HFF-Myc (cell line): ENCODE data around the gene FAM174C.

Experiments
- DNase-seq: peaks from one replicate; pipeline ENCODE4 v3.0.0-alpha.2; 2011; ENCODE audit warnings: low read depth; ENCODE audit errors: extremely low read depth
- H3K4me3 ChIP-seq: replicated peaks from 2 replicates; pipeline ENCODE4 v1.5.1; 2011; ENCODE audit warnings: low read depth, mild to moderate bottlenecking, control low read depth, low read length
- TF ChIP-seq, protein P1 (sequence below): IDR thresholded peaks from 2 replicates; pipeline ENCODE4 v1.5.1; 2012; ENCODE audit warnings: mild to moderate bottlenecking, low read depth, low read length, control low read depth; ENCODE audit errors: missing control alignments

Gene FAM174C

DNA sequence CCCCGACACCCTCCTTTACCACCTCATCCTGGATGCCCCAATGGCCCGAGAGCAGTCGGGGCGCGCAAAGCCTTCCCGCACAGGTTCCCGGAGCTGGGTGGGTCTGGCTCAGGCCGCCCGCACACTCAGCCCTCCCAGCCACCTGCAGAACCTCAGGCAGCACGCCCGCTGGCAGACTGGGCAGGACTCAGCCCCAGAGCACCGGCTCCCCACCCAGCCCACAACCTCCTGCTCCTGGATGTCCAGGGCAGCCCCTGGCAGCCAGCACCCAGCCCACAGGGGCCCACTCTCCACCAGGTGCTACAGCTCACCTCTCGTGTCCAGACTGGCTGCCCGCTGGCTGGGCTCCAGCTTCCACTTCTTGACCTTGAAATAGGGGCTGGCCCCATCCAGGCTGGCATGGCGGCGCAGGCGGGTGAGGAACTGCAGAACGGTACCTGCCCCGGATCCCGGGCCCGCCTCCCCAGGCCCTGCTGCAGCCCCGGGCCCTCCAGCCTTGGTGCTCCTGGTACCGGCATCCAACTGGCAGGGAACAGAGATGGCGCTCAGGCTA, 42.1 kb upstream of the FAM174C start:
- no peak overlapping the region for H3K4me3 ChIP-seq
- TF ChIP-seq, protein P1, sequence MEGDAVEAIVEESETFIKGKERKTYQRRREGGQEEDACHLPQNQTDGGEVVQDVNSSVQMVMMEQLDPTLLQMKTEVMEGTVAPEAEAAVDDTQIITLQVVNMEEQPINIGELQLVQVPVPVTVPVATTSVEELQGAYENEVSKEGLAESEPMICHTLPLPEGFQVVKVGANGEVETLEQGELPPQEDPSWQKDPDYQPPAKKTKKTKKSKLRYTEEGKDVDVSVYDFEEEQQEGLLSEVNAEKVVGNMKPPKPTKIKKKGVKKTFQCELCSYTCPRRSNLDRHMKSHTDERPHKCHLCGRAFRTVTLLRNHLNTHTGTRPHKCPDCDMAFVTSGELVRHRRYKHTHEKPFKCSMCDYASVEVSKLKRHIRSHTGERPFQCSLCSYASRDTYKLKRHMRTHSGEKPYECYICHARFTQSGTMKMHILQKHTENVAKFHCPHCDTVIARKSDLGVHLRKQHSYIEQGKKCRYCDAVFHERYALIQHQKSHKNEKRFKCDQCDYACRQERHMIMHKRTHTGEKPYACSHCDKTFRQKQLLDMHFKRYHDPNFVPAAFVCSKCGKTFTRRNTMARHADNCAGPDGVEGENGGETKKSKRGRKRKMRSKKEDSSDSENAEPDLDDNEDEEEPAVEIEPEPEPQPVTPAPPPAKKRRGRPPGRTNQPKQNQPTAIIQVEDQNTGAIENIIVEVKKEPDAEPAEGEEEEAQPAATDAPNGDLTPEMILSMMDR: no peak
- no peak for DNase-seq

DNA sequence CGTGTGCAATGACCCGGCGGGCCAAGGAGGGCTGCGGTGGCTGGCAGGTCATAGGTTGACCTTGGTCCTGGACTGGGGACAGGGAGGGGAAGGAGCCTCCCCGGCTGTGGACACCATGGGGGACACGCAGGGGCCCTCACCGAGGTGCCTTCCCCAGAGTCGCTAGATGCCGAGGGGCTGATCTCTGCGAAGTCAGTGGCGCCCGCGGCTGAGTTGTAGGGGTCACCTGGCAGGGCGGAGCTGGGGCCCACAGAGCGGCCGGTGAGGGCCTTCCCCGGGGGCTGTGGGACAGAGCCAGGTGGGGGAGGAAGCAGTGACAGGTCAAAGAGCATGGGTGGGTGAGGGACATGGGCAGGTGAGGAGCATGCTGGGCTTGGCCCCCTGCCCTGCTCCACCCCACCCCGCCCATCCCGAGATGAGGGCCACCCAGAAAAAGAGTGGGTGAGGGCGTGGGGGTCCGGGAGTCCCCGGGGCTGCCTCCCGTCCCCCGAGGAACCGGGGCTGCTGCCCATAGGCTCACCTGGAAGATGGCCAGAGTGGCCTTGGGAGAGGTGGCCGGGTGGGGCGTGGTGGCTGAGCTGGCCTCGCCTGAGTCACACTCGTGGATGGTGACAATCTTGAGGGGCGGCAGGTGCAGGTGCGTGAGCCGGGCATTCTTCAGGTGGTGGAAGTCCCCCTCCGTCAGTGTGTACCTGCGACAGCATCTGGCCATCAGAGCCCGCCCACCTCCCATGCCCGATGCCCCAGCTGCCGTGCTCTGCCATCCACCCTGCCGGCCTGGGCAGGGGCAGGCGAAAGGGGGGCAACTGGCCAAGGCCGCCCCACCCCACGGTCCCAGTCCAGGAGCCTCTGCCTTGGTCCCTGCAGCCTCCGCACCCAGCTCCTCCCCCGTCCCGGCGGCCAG, 41.0 kb upstream of the FAM174C start:
- no peak for DNase-seq
- H3K4me3 ChIP-seq: no peak overlapping the region
- TF ChIP-seq, protein P1: no peak

DNA sequence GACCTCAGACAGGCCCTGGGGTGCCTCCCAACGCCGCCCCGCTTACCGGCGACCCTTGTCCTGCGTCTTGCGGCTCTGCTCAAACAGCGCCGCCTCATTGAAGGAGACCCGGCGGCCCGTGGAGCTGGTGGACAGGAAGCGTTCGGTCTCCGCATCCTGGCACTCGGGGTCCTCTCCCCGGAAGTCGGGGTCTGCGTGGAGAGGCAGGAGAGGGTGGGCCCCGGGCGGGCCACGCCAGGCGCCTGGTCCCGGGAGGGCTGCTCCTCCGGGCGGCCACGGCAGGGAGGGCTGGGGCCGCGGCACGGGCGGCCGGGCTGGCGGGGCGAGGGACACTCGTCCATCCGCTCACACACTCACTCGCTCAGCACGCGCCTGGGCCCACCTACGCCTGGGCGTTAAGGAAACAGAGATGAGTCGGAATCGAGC, 40.4 kb upstream of the FAM174C start:
- no peak overlapping the region for H3K4me3 ChIP-seq
- TF ChIP-seq, protein P1: no peak
- no peak for DNase-seq

DNA sequence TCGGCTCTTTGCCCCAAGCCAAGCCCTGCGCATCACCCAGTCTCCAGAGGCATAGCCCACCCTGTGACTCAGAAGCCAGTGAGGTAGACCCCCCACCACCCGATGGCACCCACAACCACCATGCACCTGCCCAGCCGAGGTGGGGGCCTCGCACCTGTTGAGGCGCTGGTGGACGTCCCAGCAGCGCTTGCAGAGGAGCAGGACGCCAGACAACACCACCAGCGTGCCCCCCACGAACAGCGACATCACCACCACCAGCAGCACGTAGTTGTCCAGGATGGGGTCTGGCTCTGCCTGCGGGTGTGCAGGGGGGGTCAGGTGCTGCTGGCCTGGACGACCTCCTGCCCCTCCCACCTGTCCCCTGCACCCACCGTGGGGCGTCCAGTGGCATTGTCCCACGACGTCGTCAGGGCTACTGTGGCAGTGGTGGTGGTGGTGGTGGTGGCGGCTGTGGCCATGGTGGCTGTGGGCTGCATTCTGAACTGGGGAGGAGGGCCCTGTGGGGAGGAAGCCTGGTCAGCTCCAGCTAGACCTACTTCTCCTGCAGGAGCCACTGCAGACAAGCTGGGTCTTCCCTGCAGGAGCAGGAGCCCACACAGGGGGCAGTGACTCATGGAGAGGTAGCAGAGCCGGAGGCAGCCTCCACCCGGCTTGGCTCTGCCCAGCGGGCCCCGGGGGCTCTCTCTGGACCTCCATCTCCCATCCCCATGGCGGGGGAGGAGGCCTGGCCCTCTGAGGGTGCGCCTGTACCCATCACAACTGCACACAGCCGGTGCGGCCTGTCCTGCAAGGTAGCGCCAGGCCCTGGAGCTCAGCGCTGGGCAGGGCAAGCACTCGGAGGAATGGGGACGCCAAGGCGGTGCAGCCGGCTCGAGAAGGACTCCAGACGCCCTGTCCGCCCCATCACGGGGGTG, 39.4 kb upstream of the FAM174C start:
- DNase-seq: no peak
- H3K4me3 ChIP-seq: peak overlapping the region; percentile 73
- TF ChIP-seq, protein P1: no peak

DNA sequence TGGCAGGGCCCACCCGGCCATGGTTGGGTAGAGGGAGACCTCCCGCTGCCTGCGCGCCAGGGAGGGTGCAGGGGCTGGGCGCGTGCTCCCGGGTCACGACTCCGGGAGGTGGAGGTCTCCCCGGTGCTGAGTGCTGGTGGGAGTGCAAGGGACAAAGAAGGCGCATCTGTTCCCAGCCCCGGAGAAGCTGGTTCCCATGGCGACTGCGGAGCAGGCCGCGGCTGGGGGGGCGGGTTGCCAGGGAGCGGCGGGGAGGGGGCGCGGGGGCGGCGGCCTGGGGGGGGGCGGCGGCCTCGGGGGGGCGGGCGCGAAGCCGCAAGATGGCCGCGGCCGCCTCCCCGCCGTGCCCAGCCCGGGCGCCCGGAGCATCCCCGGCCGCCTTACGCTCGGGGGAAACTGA, 38.8 kb upstream of the FAM174C start:
- TF ChIP-seq, protein P1: no peak
- no peak for DNase-seq
- H3K4me3 ChIP-seq: peak overlapping the region; percentile 73

DNA sequence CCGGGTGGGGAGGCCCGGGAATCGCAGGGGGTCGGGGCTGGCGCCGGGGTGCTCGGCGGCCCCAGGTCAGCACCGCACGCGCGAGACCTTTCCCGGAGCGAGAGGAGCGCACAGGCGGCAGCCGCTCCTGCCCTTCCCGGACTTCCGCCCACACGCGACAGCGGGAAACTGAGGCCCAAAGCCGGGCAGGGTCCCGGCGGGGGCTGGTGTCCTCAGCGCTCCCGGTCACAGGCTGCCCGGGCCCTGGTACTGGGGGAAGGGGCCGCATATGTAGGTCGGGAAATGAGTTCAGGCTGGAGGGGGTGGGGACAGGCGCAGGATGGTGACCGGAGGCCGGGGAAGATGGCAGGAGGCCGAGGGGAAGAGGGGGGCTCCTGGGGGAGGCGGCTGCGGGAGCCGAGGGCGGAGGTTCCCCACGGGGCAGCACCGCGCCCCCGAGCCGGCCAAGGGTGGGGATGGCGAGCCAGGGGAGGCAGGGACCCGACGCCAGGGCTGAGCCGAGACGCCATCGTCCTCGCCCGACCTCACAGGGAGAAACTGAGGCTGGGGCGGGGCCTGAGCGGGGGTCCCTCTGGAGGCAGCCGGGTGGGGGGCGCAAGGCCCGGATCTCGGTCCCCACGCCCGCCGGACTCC, 38.2 kb upstream of the FAM174C start:
- DNase-seq: no peak
- H3K4me3 ChIP-seq: peak overlapping the region; percentile 73
- TF ChIP-seq, protein P1: no peak
